GM12878 (cell line): Measurements from ENCODE around the gene PPP3CA. TPM values are rescaled to one million over a fixed set of nuclear protein-coding genes. Genes with fewer than 3 reads are reported as not detected.

Experiments used
- ATAC-seq: fragments of 200-7000 bp; cut with Tn5 transposase; 3 replicates; pipeline ENCODE4 v1.9.1; 2020; ENCODE audit warnings: mild to moderate bottlenecking, moderate library complexity
- BruUV-seq: library from RNA; stranded (reverse); fragments of 400-500 nt; replicated peaks from 2 replicates; lab custom pipeline; 2021; lab: Mats Ljungman, UMichigan
- CTCF ChIA-PET: fragments of 300-600 bp; sonication (Branson Sonifier 250); formaldehyde crosslinking; extraction: SDS; loops from one replicate; lab custom pipeline; 2021; ENCODE audit warnings: inconsistent platforms; lab: Yijun Ruan, JAX
- POLR2A ChIA-PET: fragments of 350-600 bp; formaldehyde crosslinking; extraction: SDS; loops from one replicate; lab custom pipeline; 2021; ENCODE audit warnings: inconsistent platforms; lab: Charles Lee
- RAD21 ChIA-PET: fragments of 300-600 bp; sonication (Branson Sonifier 250); formaldehyde crosslinking; loops from one replicate; lab custom pipeline; 2023; ENCODE audit warnings: antibody characterized with exemption; ENCODE audit not compliant: unreplicated experiment; lab: Charles Lee
- SMC1A ChIA-PET: fragments of 300-600 bp; sonication (Branson Sonifier 250); formaldehyde crosslinking; loops from one replicate; lab custom pipeline; 2023; ENCODE audit not compliant: unreplicated experiment, uncharacterized antibody; lab: Charles Lee
- DNase-seq: peaks from one replicate; pipeline ENCODE4 v3.0.0-alpha.2; 2011; ENCODE audit warnings: low read depth, low spot score
- FAIRE-seq: peaks from 3 replicates; lab custom pipeline; 2011; peaks lifted over from hg19 to GRCh38; lab: Jason Lieb, UNC
- H2AFZ ChIP-seq: 2 replicates; pipeline ENCODE4 v1.6.0; 2011; ENCODE audit warnings: low read depth, low read length, control low read depth; ENCODE audit not compliant: control insufficient read depth
- H3K27ac ChIP-seq: 2 replicates; pipeline ENCODE4 v1.5.1; 2011; ENCODE audit warnings: control low read depth; ENCODE audit not compliant: control insufficient read depth, insufficient read depth
- H3K27me3 ChIP-seq, 2 experiments: replicated peaks in 1 of 2; 2 replicates each; pipeline versions ENCODE4 v1.6.0 to v1.6.1; 2011; ENCODE audit warnings: low read length in 1 of 2; ENCODE audit not compliant: control insufficient read depth in 2 of 2, insufficient read depth in 2 of 2
- H3K36me3 ChIP-seq, 2 experiments: 2 replicates each; pipeline ENCODE4 v1.5.1; 2011; ENCODE audit warnings: low read length in 1 of 2; ENCODE audit not compliant: control insufficient read depth in 2 of 2, insufficient read depth in 2 of 2
- H3K4me1 ChIP-seq: 2 replicates; pipeline ENCODE4 v1.6.1; 2011; ENCODE audit warnings: mild to moderate bottlenecking, low read length, moderate library complexity, mixed read lengths; ENCODE audit not compliant: control insufficient read depth, insufficient read depth
- H3K4me2 ChIP-seq: 2 replicates; pipeline ENCODE4 v1.6.0; 2011; ENCODE audit warnings: control low read depth; ENCODE audit not compliant: control insufficient read depth, insufficient read depth
- H3K4me3 ChIP-seq: fragments of 200-600 bp; sonication (generic); 2 replicates; pipeline ENCODE4 v1.5.1; 2016
- H3K79me2 ChIP-seq: 2 replicates; pipeline ENCODE4 v1.6.0; 2011; ENCODE audit warnings: low read length; ENCODE audit not compliant: control insufficient read depth, insufficient read depth
- H3K9ac ChIP-seq: 2 replicates; pipeline ENCODE4 v1.8.0; 2011; ENCODE audit warnings: low read length, control low read depth, mixed read lengths; ENCODE audit not compliant: control insufficient read depth, insufficient read depth
- H3K9me3 ChIP-seq: replicated peaks from 3 replicates; pipeline ENCODE4 v1.5.1; 2011; ENCODE audit warnings: mild to moderate bottlenecking, low read length; ENCODE audit not compliant: control insufficient read depth, insufficient read depth
- H4K20me1 ChIP-seq: 2 replicates; pipeline ENCODE4 v1.6.0; 2011; ENCODE audit not compliant: control insufficient read depth, insufficient read depth
- ETV6 ChIP-seq, 2 experiments: fragments of 450-650 bp in 1 of 2; IDR thresholded peaks in 1 of 2; conservative IDR thresholded peaks in 1 of 2; 2 replicates each; pipeline ENCODE4 v1.6.1; 2014; ENCODE audit warnings: antibody characterized with exemption in 1 of 2, borderline replicate concordance in 1 of 2, low read depth in 1 of 2, mild to moderate bottlenecking in 1 of 2, moderate library complexity in 1 of 2
- HCFC1 ChIP-seq: fragments of 150-350 bp; IDR thresholded peaks from 2 replicates; pipeline ENCODE4 v1.6.1; 2014; ENCODE audit warnings: low read length
- IKZF1 ChIP-seq: fragments of 450-650 bp; conservative IDR thresholded peaks from 2 replicates; pipeline ENCODE4 v1.6.1; 2017; ENCODE audit warnings: antibody characterized with exemption, mild to moderate bottlenecking
- STAT1 ChIP-seq: fragments of 450-650 bp; conservative IDR thresholded peaks from 2 replicates; pipeline ENCODE4 v1.6.1; 2014; ENCODE audit warnings: antibody characterized with exemption, mild to moderate bottlenecking
- SUZ12 ChIP-seq: fragments of 200-600 bp; sonication (generic); IDR thresholded peaks from one replicate; pipeline ENCODE4 v1.6.1; 2018; ENCODE audit warnings: antibody characterized with exemption, mild to moderate bottlenecking; ENCODE audit not compliant: unreplicated experiment
- TCF3 ChIP-seq: IDR thresholded peaks from 2 replicates; pipeline ENCODE4 v1.6.1; 2012; ENCODE audit warnings: low read depth, mild to moderate bottlenecking, low read length, borderline replicate concordance; ENCODE audit not compliant: insufficient read depth
- ZNF687 ChIP-seq: fragments of 450-650 bp; IDR thresholded peaks from 2 replicates; pipeline ENCODE4 v1.6.1; 2017; ENCODE audit warnings: mild to moderate bottlenecking, moderate library complexity
- WGBS: methylation state at CpG from one replicate; pipeline ENCODE4 v1.1.6; 2016; ENCODE audit warnings: low lambda C conversion rate; ENCODE audit not compliant: insufficient replicate concordance, insufficient coverage; ENCODE audit errors: missing lambda C conversion rate; 5-methylcytosine and 5-hydroxymethylcytosine counted together
- in situ Hi-C: fragments of 300-500 bp; cut with MboI; formaldehyde crosslinking; loops from 9 replicates; pipeline ENCODE4 v1.14.3; 2018; ENCODE audit warnings: mixed read lengths
- intact Hi-C: fragments of 100-400 bp; cut with micrococcal nuclease; formaldehyde crosslinking; loops from one replicate; pipeline ENCODE4 v1.14.2; 2022; ENCODE audit not compliant: unreplicated experiment
- polyA plus RNA-seq, 11 experiments: library from polyadenylated mRNA; depleted of rRNA in 4 of 11; unstranded in 6 of 11; stranded (reverse) in 5 of 11; fragments of >200 nt; fragmentation: Nextera tagmentation in 4 of 11; fragmentation: Illumina TruSeq in 1 of 11; extraction: Ambion mirVana in 4 of 11; extraction: Trizol in 1 of 11; gene quantifications; 1 replicate in 1 of 11; 2 replicates in 10 of 11; pipeline versions ENCODE4 v1.2.1 to v1.2.3, GENCODE V29; 2011 to 2016; ENCODE audit warnings: inconsistent platforms in 2 of 11, missing spikeins in 2 of 11, low read depth in 1 of 11
- total RNA-seq, 4 experiments: library from RNA; depleted of rRNA in 3 of 4; stranded (reverse); fragments of >200 nt in 3 of 4; fragmentation: Illumina TruSeq in 1 of 4; extraction: Trizol in 1 of 4; gene quantifications; 2 replicates each; pipeline versions ENCODE4 v1.2.1 to v1.2.3, GENCODE V29; 2013 to 2021

The PPP3CA gene
- total and polyA plus RNA-seq, 10 of the 15 experiments (the other 5 are each of a cell fraction or from before 2014, with no cell fraction given), result 0.33 to 9.0 (median 1.0) TPM

- Histone ChIP-seq H3K4me1 (peaks cover 6% of the 10 kb centered on the region), H3K4me3 (no peak overlapping the region), H2AFZ (no peak overlapping the region), H3K9me3 (no peaks in the 10 kb centered on the region), H3K27ac (no peak overlapping the region), H3K9ac (no peak overlapping the region), H3K79me2 (no peaks in the 10 kb centered on the region), H3K4me2 (no peak overlapping the region), H4K20me1 (no peaks in the 10 kb centered on the region), H3K27me3 (no peaks in the 10 kb centered on the region), H3K36me3 (no peaks in the 10 kb centered on the region)
- ATAC-seq (no peak), FAIRE-seq (no peak), DNase-seq (no peak)
- CTCF ChIA-PET, result no interaction called here
- intact Hi-C loops, result no loop called here
- POLR2A ChIA-PET, result interaction anchor here (0.6 kb wide), 1 partner anchor 56 kb away, joined by 4 read pairs; no protein-coding TSS in a partner anchor
- TF ChIP-seq TCF3, result no peak
- no peak for TF ChIP-seq SUZ12
- no peak for TF ChIP-seq IKZF1
- TF ChIP-seq ETV6 (conservative IDR thresholded peaks at IDR 0.05 in 1 of 2, IDR thresholded peaks at IDR 0.05 in 1 of 2; ENCODE audit: borderline replicate concordance in 1 of 2, low read depth in 1 of 2), result no peak
- no peak for TF ChIP-seq HCFC1
- TF ChIP-seq STAT1, result no peak
- no peak for TF ChIP-seq ZNF687
- 93% methylated on average over 3 of the region's 3 CpGs for WGBS
- in situ Hi-C loops, result no loop called here
- SMC1A ChIA-PET, result interaction anchor here (0.8 kb wide), 1 partner anchor 15 kb away, joined by 3 read pairs; no protein-coding TSS in a partner anchor
- RAD21 ChIA-PET, result no interaction called here
- BruUV-seq, result no TSS peak
Observed at GRCh38 chr4:101280866-101281600, 66.3 kb downstream of the PPP3CA start.
